CD4-positive, alpha-beta T cell treated with Interleukin-21 for 1 hour (primary cell): ENCODE data around the gene NID1.
"Not testable (repeated sequence)": the region's sequence is repeated elsewhere in the genome, so short reads cannot be mapped to it uniquely, and the experiment has no call there.

Experiments used
- DNase-seq: peaks from one replicate; pipeline ENCODE4 v3.0.0-alpha.2; 2020

The NID1 gene

GRCh38 chr1:235930543-235930942, 134.3 kb downstream of the NID1 start:
- DNase-seq, result no peak

GRCh38 chr1:235929216-235929615, 135.7 kb downstream of the NID1 start:
- no peak for DNase-seq

- no peak for DNase-seq
Observed at GRCh38 chr1:235928197-235928596, 136.7 kb downstream of the NID1 start.

- not testable (repeated sequence) for DNase-seq
Observed at GRCh38 chr1:235927551-235927950, 137.3 kb downstream of the NID1 start.
